HG02870 (cell line): ENCODE data around the gene MAPK10.
"Not testable (repeated sequence)": the region's sequence is repeated elsewhere in the genome, so short reads cannot be mapped to it uniquely, and the experiment has no call there.

Experiments used
- ATAC-seq: cut with Tn5 transposase; IDR thresholded peaks from one replicate; pipeline ENCODE4 v1.9.1; 2021; ENCODE audit warnings: mild to moderate bottlenecking, moderate library complexity; ENCODE audit not compliant: unreplicated experiment

Gene MAPK10

GRCh38 chr4:86344127-86344526, 15.7 kb downstream of the MAPK10 start:
- no peak for ATAC-seq

GRCh38 chr4:86338989-86339388, 20.9 kb downstream of the MAPK10 start:
- ATAC-seq: no peak

DNA sequence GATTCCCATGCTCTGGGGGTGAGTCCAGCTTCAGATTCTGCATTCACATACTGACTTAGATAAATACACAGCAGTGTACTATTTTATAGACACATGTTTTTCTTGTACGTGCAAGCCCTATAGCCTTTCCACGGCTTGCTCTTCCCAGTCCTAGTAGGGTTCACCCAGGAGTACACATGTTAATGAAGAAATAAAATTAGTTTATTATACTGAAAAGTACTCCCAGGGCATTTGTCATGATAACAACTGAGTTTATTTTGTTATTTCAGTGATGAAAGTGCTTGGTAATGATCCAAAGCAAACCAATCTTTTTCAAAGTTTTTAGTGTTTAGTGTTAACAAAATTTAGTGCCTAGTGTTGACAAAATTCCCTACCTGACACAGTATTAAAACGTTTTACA, 21.3 kb downstream of the MAPK10 start:
- no peak for ATAC-seq

DNA sequence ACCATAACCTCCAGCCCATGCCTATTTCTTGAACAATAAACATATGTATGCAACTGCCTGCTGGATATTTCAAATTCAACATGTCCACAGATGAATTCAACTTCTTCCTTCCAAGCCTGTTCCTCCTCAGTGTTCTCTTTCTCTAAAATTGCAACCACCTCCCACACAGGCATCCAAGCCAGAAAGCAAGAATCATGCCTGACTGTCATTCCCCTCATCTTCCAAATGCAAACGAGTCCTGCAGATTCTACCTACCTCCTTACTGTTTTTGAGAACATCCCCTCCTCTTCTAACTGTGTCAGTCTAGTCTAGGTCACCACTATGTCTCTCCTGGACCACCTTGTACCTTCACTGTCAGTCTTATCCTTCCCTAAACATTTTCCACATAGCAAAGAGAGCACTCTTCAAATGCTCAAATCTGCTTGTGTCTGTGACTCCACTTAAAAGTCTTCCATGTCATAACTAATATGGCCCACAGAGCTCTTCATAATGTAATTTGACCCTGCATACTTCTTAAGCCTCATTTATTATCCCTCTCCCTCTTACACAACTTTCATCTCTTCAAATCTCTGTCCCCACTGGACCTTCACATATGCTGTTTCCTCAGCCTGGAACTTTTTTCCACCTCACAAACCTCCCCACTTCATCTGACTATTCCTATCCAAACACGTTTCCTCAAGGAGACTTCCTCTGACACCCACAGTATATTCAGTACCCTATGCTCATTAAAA, 25.7 kb downstream of the MAPK10 start:
- no peak for ATAC-seq

DNA sequence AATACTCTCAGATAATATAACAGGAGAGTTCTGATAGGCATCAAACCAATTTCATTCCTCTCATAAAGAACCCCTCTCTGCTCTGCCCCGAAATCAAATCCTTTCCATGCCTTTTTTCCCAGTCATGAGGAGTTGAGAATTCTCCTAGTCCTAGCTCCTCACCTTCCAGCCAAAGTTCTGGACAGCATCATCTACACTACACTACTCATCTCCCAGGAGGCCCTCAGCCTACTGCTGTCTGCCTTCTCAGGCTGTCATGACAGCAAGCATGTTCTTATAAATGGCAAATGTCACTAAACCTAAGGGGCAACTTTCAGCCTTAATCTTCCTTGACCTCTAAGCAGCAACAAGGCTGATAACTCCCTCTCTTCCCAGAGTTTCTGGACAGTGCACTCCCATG, 26.6 kb downstream of the MAPK10 start:
- ATAC-seq: no peak

DNA sequence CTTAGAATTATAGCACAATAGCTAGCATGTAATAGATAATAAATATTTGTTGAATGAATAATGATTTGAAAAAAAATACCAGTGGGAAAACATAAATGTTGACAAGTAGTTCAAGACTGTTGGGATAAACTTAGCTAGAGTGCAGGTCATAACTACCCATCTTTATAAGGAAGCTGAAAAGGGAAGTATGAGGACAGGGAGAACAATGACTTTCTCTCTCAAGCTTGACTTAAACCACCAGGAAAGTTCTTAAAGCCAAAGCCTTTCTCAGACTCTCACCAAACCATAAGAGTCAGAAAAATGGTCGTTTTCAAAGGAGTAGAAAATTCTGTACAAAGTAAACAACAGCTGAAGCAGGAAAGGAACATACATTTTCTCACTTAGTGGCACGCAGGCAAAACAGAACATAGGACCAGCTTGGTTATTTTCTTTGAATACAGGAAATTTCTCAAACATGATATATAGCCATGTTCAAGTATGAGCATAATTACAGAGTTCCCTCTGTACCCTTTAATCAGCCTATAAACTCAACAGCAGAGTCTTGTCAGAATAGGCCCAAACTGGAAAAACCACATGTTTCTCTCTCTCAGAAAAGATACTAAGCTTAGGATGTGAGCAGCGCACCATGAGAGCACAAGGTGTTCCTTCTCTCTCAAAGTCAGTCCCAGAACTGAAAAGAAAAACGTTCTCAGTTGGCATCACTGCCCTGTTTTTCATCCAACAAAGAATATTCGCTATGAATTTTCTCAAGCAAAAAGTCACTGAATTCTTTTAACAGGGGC, 28.7 kb downstream of the MAPK10 start:
- ATAC-seq: no peak

- not testable (repeated sequence) for ATAC-seq
Observed at GRCh38 chr4:86330411-86330810, 29.4 kb downstream of the MAPK10 start.

GRCh38 chr4:86329431-86329830, 30.4 kb downstream of the MAPK10 start:
- no peak for ATAC-seq

DNA sequence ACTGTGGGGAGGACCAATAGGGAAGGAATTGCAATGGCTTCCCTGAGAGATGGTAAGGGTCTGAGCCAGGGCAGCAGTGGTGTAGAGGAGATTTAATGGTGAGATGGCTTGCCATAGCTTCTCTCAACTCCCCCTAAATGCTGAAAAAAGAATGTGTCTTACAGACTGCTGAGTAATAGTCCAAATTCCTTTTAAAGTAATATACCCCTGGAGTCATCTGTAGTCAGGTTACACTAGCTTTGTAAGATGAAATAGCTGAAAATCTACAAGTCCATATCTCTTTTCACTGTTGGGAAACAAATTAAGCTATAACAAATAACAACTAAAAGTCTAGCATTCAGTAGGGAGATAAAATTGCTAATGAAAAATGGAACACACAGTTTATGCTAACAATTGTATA, 33.5 kb downstream of the MAPK10 start:
- no peak for ATAC-seq

GRCh38 chr4:86319390-86319789, 40.5 kb downstream of the MAPK10 start:
- ATAC-seq: no peak

DNA sequence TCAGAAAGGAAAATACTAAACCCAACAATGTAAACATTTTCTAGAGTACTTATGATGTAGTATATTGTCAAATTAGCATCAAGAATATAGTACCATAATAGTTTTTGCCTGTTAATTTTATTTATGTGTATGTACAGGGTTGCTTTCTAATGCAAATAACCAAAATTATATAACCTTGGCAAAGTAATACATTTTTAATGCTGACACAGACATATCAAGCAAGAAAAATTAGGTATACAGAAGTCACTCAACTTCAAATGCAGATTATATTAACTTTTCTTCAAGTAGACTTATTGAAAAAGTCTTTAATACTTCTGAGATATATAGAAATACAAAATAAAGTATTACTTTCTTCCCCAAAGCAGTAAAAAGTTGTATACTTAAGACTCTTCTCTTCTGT, 44.3 kb downstream of the MAPK10 start:
- no peak for ATAC-seq

DNA sequence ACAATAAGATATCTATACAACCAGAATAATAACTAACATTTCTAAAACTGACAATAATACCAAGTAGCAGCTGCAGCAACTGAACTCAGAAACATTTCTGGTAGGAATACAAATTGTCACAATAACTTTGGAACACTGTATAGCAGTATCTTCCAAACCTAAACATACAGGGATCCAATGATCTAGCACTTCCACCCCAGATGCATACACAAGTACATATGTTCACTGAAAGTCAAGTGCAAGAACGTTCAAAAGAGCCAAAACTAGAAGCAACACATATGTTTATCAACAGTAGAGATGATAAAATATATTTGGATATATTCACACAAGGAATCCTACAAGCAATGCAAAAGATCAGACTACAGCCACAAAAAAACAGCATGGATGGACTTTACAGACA, 46.2 kb downstream of the MAPK10 start:
- no peak for ATAC-seq

DNA sequence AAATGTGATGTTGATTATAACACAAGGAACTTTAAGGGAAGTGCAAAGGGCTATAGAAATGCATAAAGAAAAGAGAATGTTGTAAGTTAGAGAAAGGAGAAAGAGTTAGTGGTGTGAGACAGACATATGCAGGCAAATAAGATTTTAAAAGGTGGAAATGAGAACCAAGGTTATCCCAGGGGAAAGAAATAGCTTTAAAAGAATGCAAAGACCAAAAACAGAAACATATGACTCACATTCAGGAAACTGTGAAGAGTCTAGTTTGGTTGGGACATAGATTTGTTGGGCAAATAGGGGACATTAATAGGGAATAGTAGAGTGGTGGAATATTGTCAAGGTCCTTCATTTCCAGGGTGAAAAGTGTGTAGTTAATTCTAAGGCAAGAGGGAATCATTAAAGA, 52.4 kb downstream of the MAPK10 start:
- ATAC-seq: no peak

DNA sequence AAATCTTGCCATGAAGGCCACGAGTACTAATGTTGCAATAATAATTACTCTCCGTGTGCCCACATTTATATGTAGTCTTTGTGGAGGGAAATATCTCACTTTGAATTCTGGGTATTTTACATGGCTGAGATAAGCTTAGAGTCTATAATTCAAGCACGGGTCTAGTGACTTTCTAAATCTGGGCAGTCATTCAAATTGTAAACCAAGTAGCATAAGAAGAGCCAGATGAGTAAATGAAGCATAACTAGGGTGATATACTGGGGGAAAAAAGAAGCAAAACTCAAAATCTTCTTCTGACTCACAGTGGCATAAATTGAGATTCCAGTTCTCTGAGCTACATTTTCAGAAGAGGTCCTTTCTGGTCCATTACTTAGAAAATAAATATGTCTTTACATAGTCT, 53.0 kb downstream of the MAPK10 start:
- no peak for ATAC-seq

- ATAC-seq: no peak
Observed at GRCh38 chr4:86302830-86303229, 57.0 kb downstream of the MAPK10 start.

DNA sequence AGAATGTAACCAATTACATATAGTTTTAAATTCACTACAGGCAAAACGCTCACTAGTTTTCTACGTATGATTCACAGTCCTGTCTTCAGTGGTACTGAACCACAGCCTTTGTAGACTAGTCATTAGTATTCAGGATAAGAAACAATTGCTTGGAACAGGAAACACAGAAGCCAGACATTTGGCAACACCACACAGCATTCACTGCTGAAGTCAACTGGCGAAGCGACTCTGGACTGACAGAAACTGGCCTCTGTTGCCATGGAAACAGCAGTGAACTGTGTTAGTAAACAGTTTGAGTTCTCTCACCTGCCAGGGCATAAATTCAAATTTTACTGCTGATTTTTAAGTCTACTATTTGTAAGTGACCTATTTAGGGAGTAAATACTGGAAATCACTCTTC, 57.6 kb downstream of the MAPK10 start:
- ATAC-seq: no peak

DNA sequence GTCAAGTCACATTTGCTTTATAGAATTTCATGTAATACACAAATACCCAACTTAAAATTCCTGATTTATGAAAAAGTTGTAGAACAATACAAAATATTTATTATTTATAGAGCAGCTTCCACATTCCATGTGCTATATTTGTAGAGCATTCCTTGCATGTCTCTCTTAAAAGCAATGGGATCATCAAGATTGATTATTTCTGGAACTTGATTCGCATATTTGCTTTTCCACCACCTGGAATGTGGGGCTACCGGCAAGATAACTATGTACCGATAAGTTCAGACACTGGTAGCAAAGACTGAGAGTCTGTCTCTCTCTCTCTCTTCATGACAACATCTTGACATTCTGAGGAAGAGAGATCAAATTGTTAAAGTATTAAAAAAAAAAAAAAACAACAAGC, 59.3 kb downstream of the MAPK10 start:
- ATAC-seq: no peak

DNA sequence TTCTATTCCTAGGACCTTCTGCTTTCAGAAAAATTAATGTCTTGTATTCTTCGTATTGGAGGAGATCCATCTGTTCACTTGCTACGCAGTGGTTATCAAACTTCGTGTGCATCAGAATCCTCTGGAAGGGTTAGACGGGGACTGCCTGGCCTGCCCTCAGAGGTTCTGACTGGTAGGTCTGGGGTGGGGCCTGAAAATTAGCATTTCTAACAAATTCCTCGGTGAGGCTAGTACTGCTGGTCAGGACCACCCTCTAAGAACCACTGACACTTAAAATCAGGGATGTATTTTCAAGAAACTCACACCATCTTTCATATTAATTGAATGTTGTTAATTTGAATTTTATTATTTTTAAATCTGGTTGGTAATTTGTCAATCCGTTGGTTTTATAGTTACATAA, 63.0 kb downstream of the MAPK10 start:
- ATAC-seq: no peak

DNA sequence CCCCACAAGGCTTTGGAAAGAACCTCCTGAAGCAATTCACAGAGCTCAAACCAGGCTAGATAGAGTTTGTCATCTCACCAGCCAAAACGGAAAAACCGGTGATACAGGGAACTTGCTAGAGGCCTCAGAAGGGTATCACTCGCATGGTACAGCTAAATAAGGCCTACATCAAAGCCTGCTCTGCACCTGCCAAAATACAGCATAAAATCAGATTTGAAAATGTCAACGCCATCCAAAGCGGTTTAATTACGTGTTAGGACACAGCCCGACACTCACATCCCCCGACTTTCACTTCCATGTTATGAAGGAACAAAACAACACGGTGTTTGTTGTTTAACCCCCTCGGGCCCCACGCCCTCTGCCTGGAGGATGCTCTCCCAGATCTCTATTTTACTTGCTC, 65.0 kb downstream of the MAPK10 start:
- no peak for ATAC-seq

DNA sequence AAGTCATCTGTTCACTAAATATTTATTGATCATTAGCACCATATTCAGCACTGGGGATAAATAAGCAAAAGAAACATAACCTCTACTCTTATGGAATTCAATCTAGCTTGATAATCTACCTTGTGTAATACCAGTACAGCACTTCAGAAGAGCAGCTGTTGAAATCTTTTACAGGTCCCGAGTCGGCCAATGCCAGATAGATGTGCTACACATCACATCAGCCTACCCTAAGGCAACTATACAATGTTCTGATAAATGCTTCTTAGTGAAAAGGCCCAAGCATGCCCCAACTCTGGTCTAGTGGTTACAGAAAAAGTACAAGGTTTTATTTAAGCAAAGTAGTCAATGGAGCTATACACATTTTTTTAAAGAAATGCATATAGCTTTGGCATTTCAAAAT, 68.7 kb downstream of the MAPK10 start:
- no peak for ATAC-seq

DNA sequence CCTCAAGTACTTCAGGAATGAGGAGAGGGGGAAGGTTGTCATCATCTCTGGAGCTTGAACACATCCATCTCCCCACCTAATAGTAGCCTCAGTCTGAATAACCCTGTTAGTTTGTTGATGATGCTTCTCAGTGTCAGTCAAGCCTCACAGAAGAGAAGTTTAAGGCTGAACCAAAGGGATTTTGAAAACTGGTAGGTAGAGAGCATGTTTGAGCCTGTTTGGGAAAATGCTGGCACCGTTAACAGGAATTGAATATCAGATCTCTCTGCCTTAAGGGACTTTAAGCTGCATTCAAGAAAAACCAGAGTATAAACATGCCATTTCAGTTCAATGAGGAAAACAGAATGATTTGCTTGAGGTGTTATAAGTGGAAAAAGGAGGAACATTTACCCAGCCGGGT, 73.1 kb downstream of the MAPK10 start:
- no peak for ATAC-seq

DNA sequence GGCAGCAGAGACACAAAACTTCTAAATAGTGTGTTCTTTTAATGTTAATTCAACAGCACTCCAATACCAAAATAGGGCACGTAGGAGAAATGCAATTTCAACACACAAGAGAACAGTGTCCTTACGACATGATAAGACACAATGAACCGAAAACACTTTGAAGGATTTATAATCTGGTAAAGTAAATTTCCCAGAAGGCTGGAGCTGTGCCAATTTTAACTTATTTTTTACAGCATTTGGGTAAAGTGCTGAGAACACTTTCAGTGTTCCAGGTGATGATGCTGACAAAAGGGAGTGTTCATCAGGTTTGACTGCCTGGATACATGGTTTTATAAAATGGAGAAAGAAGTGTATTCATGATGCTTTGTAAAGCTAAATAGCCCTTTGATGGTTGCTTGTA, 76.5 kb downstream of the MAPK10 start:
- no peak for ATAC-seq

DNA sequence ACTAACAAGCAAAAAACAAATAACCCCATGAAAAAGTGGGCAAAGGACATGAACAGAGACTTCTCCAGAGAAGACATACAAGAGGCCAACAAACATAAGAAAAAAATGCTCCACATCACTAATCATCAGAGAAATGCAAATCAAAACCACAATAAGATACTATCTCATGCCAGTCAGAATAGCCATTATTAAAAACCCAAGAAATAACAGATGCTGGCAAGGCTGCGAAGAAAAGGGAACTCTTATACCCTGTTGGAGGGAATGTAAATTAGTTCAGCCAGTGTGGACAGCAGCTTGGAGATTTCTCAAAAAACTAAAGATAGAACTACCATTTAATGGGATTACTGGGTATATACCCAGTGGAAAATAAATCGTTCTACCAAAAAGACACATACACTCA, 79.6 kb downstream of the MAPK10 start:
- ATAC-seq: no peak
